WI38 (cell line): ENCODE results near the gene AUNIP.

Source experiments
- H3K4me3 ChIP-seq: 2 replicates; pipeline ENCODE4 v1.5.1; 2011; ENCODE audit warnings: low read depth, mild to moderate bottlenecking, control low read depth, low read length
- CTCF ChIP-seq: IDR thresholded peaks from 2 replicates; pipeline ENCODE4 v1.5.1; 2012; ENCODE audit warnings: low read depth, mild to moderate bottlenecking, control low read depth, low read length

The AUNIP gene

GRCh38 chr1:25858906-25859789, at the start of gene AUNIP:
Gene AUNIP (minus strand): TSS chr1:25859457. CDS start chr1:25859357, 100 bp downstream.
- no peak for TF ChIP-seq CTCF
- H3K4me3 ChIP-seq = peak within 1 kb of the TSS; percentile 73

- TF ChIP-seq CTCF = no peak
- H3K4me3 ChIP-seq = no peak overlapping the region
Observed at GRCh38 chr1:25909040-25909439, 49.8 kb upstream of the AUNIP start.

GRCh38 chr1:25908161-25908560, 48.9 kb upstream of the AUNIP start:
- H3K4me3 ChIP-seq = no peak overlapping the region
- no peak for TF ChIP-seq CTCF

GRCh38 chr1:25907601-25908000, 48.3 kb upstream of the AUNIP start:
- no peak overlapping the region for H3K4me3 ChIP-seq
- no peak for TF ChIP-seq CTCF

GRCh38 chr1:25906644-25907300, 47.5 kb upstream of the AUNIP start:
- TF ChIP-seq CTCF = no peak
- peak overlapping the region; percentile 77 for H3K4me3 ChIP-seq

GRCh38 chr1:25905680-25906643, 46.7 kb upstream of the AUNIP start, which contains the start of gene STMN1:
Gene STMN1 (minus strand): TSS chr1:25906419. CDS start chr1:25904676, 1,743 bp downstream.
- H3K4me3 ChIP-seq = peak within 1 kb of the TSS; percentile 77

More at GRCh38 chr1:25905680-25906643, 46.7 kb upstream of the AUNIP start, which contains the start of gene STMN1:
- no peak for TF ChIP-seq CTCF
